ENCODE measurements around the gene CLEC11A. TPM values are rescaled to one million over a fixed set of nuclear protein-coding genes. Genes with fewer than 3 reads are reported as not detected.
A peak's percentile ranks its signal among the peaks of the same experiment; 100 is the strongest.

Gene CLEC11A
- polyA plus RNA-seq, 1 donor from 2014 or later: 18.4 TPM

- H3K27ac ChIP-seq (ENCODE audit: low read length): peak overlapping the region; percentile 85
- no peaks in the 10 kb centered on the region for H3K36me3 ChIP-seq (ENCODE audit: insufficient read depth, low read length)
- H3K27me3 ChIP-seq (ENCODE audit: insufficient read depth, low read depth, low read length): no peaks in the 10 kb centered on the region
- H3K4me3 ChIP-seq (ENCODE audit: low read length): peak overlapping the region; percentile 86
- H3K9ac ChIP-seq (ENCODE audit: low read length): peak overlapping the region; percentile 96
- H3F3A ChIP-seq (ENCODE audit: insufficient read depth, low read length, poor library complexity, severe bottlenecking): no peaks in the 10 kb centered on the region
- peaks cover 21% of the 10 kb centered on the region for H3K79me2 ChIP-seq (replicated peaks; ENCODE audit: insufficient read depth, low read length)
- no peaks in the 10 kb centered on the region for H3K9me2 ChIP-seq (ENCODE audit: insufficient read depth, low read length)
- H3K9me3 ChIP-seq (ENCODE audit: low read length): no peaks in the 10 kb centered on the region
- no peak overlapping the region for H2AFZ ChIP-seq (ENCODE audit: low read depth, low read length)
- TF ChIP-seq EZH2 (IDR thresholded peaks at IDR 0.05; ENCODE audit: borderline replicate concordance, insufficient read depth, low read length, poor library complexity, severe bottlenecking) (no peak), TAF1 (IDR thresholded peaks at IDR 0.05; ENCODE audit: low read depth) (no peak), POLR2AphosphoS5 (IDR thresholded peaks at IDR 0.05) (no peak), CTCF (IDR thresholded peaks at IDR 0.05; ENCODE audit: poor library complexity, severe bottlenecking) (no peak), EP300 (conservative IDR thresholded peaks at IDR 0.05; ENCODE audit: poor library complexity, severe bottlenecking) (no peak), MXI1 (conservative IDR thresholded peaks at IDR 0.05; ENCODE audit: poor library complexity, severe bottlenecking) (no peak), RAD21 (conservative IDR thresholded peaks at IDR 0.05) (no peak), SMC3 (conservative IDR thresholded peaks at IDR 0.05; ENCODE audit: poor library complexity) (no peak)
- TF ChIP-seq, protein P1, sequence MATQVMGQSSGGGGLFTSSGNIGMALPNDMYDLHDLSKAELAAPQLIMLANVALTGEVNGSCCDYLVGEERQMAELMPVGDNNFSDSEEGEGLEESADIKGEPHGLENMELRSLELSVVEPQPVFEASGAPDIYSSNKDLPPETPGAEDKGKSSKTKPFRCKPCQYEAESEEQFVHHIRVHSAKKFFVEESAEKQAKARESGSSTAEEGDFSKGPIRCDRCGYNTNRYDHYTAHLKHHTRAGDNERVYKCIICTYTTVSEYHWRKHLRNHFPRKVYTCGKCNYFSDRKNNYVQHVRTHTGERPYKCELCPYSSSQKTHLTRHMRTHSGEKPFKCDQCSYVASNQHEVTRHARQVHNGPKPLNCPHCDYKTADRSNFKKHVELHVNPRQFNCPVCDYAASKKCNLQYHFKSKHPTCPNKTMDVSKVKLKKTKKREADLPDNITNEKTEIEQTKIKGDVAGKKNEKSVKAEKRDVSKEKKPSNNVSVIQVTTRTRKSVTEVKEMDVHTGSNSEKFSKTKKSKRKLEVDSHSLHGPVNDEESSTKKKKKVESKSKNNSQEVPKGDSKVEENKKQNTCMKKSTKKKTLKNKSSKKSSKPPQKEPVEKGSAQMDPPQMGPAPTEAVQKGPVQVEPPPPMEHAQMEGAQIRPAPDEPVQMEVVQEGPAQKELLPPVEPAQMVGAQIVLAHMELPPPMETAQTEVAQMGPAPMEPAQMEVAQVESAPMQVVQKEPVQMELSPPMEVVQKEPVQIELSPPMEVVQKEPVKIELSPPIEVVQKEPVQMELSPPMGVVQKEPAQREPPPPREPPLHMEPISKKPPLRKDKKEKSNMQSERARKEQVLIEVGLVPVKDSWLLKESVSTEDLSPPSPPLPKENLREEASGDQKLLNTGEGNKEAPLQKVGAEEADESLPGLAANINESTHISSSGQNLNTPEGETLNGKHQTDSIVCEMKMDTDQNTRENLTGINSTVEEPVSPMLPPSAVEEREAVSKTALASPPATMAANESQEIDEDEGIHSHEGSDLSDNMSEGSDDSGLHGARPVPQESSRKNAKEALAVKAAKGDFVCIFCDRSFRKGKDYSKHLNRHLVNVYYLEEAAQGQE (IDR thresholded peaks at IDR 0.05; ENCODE audit: borderline replicate concordance): no peak
- H4K20me1 ChIP-seq (ENCODE audit: insufficient read depth): no peaks in the 10 kb centered on the region
- H3K4me2 ChIP-seq (ENCODE audit: low read length): peak overlapping the region; percentile 95
Observed at GRCh38 chr19:50696094-50696483, 27.1 kb upstream of the CLEC11A start.

DNA sequence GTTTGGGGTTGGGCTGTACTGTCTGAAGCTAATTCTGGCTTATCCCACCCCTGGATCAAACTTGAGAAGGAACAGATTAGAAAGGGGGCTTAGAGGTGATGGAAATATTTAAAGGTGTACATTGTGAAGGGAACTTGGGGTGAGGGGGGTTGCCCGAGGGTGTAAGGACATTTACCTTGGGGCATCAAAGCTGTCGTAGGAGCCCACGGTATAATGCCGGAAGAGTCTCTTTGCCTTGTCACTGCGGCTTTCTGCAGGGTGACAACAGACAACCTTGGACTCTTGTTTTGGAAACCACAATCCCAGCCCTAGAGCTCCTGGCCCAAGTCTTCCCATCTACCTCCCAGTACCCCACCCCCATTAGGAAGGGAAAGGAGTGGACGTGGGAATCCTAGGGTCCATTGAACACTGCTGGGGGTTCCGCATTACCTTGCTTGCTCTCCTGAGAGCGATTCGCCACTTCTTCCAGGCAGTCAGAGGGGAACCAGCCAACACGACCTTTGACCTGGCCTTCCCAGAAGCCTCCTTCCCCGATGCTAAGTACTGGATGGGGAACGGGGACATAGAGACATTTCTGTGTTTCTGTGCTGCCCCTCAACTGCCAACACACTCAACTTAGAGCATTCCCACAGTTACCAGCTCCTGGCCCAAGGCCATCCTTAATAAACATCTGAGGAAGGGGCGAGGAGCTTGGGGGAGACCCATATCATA is 25.6 kb upstream of the CLEC11A start:
- Histone ChIP-seq H3K9me2 (ENCODE audit: insufficient read depth, low read length) (no peaks in the 10 kb centered on the region), H3K4me2 (ENCODE audit: low read length) (no peak overlapping the region), H3K36me3 (ENCODE audit: insufficient read depth, low read length) (no peaks in the 10 kb centered on the region), H2AFZ (ENCODE audit: low read depth, low read length) (no peak overlapping the region), H3K27ac (ENCODE audit: low read length) (no peak overlapping the region), H3K27me3 (ENCODE audit: insufficient read depth, low read depth, low read length) (no peaks in the 10 kb centered on the region), H3K79me2 (replicated peaks; ENCODE audit: insufficient read depth, low read length) (peaks cover 7% of the 10 kb centered on the region), H3K9me3 (ENCODE audit: low read length) (no peaks in the 10 kb centered on the region), H3K4me3 (ENCODE audit: low read length) (no peak overlapping the region), H3F3A (ENCODE audit: insufficient read depth, low read length, poor library complexity, severe bottlenecking) (no peaks in the 10 kb centered on the region), H4K20me1 (ENCODE audit: insufficient read depth) (no peaks in the 10 kb centered on the region), H3K9ac (ENCODE audit: low read length) (no peak overlapping the region)
- TF ChIP-seq TAF1 (IDR thresholded peaks at IDR 0.05; ENCODE audit: low read depth) (no peak), SMC3 (conservative IDR thresholded peaks at IDR 0.05; ENCODE audit: poor library complexity) (no peak), RAD21 (conservative IDR thresholded peaks at IDR 0.05) (no peak), POLR2AphosphoS5 (IDR thresholded peaks at IDR 0.05) (no peak), CTCF (IDR thresholded peaks at IDR 0.05; ENCODE audit: poor library complexity, severe bottlenecking) (no peak), EZH2 (IDR thresholded peaks at IDR 0.05; ENCODE audit: borderline replicate concordance, insufficient read depth, low read length, poor library complexity, severe bottlenecking) (no peak), EP300 (conservative IDR thresholded peaks at IDR 0.05; ENCODE audit: poor library complexity, severe bottlenecking) (no peak), MXI1 (conservative IDR thresholded peaks at IDR 0.05; ENCODE audit: poor library complexity, severe bottlenecking) (no peak)
- TF ChIP-seq, protein P1 (IDR thresholded peaks at IDR 0.05; ENCODE audit: borderline replicate concordance): no peak

All from neural cell (in vitro differentiated cells).